Tibial nerve (tissue), 4 donors: ENCODE data around the gene PKP2. TPM values are rescaled to one million over a fixed set of nuclear protein-coding genes. Genes with fewer than 3 reads are reported as not detected.

ENCODE experiments used
- DNase-seq, 2 donors: peaks; one replicate each; pipeline ENCODE4 v3.0.0-alpha.2; 2019; ENCODE audit warnings: low spot score in 2 of 2
- H3K27ac ChIP-seq, 4 donors: fragments of 200-600 bp; sonication (generic) in 3 of 4; one replicate each; pipeline ENCODE4 v1.5.1; 2017 to 2019; ENCODE audit warnings: mild to moderate bottlenecking in 1 of 4
- H3K27me3 ChIP-seq, 2 donors: fragments of 200-600 bp; sonication (generic) in 1 of 2; one replicate each; pipeline versions ENCODE4 v1.5.1 to v1.6.0; 2017 to 2019
- H3K36me3 ChIP-seq, 3 donors: fragments of 200-600 bp; sonication (generic); one replicate each; pipeline ENCODE4 v1.5.1; 2018 to 2019
- H3K4me1 ChIP-seq, 4 donors: fragments of 200-600 bp; sonication (generic) in 3 of 4; one replicate each; pipeline ENCODE4 v1.5.1; 2017 to 2019
- H3K4me3 ChIP-seq, 4 donors: fragments of 200-600 bp; sonication (generic) in 3 of 4; one replicate each; pipeline ENCODE4 v1.5.1; 2017 to 2019; ENCODE audit warnings: mild to moderate bottlenecking in 1 of 4, moderate library complexity in 1 of 4
- H3K9me3 ChIP-seq, 4 donors: fragments of 200-600 bp; sonication (generic) in 3 of 4; one replicate each; pipeline ENCODE4 v1.5.1; 2017 to 2019
- EP300 ChIP-seq, 2 donors: sonication (generic); formaldehyde crosslinking; IDR thresholded peaks; one replicate each; pipeline ENCODE4 v1.6.1; 2017; ENCODE audit warnings: antibody characterized with exemption in 2 of 2, mild to moderate bottlenecking in 1 of 2
- POLR2A ChIP-seq, 2 donors: fragments of 450-650 bp; IDR thresholded peaks; one replicate each; pipeline ENCODE4 v1.6.1; 2017; ENCODE audit warnings: antibody characterized with exemption in 2 of 2, mild to moderate bottlenecking in 2 of 2, moderate library complexity in 2 of 2
- WGBS, 2 donors: methylation state at CpG; one replicate each; pipeline ENCODE4 v1.1.5; 2018; 5-methylcytosine and 5-hydroxymethylcytosine counted together
- total RNA-seq, 4 donors: library from RNA; depleted of rRNA; stranded (reverse); fragments of >200 nt; gene quantifications; one replicate each; pipeline ENCODE4 v1.1.0, GENCODE V29; 2016
- TF ChIP-seq, protein P1 (sequence below), 5 experiments: fragments of 200-600 bp in 3 of 5; fragments of 450-650 bp in 2 of 5; sonication (generic) in 3 of 5; IDR thresholded peaks; one replicate each; pipeline ENCODE4 v1.5.1; 2016 to 2019; ENCODE audit warnings: antibody characterized with exemption in 5 of 5, mild to moderate bottlenecking in 3 of 5, moderate library complexity in 2 of 5

PKP2 gene
- total RNA-seq, 4 donors from 2014 or later: 35.0 to 45.0 (median 42.5) TPM

DNA sequence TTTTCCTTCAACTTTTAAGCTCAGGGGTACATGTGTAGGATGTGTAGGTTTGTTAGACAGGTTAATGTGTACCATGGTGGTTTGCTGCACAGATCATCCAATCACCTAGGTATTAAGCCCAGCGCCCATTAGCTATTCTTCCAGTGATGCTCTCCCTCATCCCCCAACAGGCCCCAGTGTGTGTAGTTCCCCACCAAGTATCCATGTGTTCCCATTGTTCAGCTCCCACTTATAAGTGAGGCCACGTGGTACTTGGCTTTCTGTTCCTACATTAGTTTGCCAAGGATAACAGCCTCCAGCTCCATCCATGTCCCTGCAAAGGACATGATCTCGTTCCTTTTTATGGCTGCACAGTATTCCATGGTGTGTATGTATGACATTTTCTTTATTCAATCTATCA, 92.3 kb downstream of the PKP2 start:
- DNase-seq: no peak
- WGBS, 2 donors: 78 to 81% methylated on average over 3 of the region's 3 CpGs
- Histone ChIP-seq H3K4me1 (no peaks in the 10 kb centered on the region), H3K27ac (no peak overlapping the region), H3K36me3 (peaks cover 0 to 22% (median 0%) of the 10 kb centered on the region in 3 donors), H3K9me3 (peaks cover 0 to 4% (median 0%) of the 10 kb centered on the region in 4 donors), H3K4me3 (no peak overlapping the region), H3K27me3 (no peaks in the 10 kb centered on the region)
- TF ChIP-seq POLR2A (IDR thresholded peaks at IDR 0.05) (no peak), EP300 (IDR thresholded peaks at IDR 0.05) (no peak)
- TF ChIP-seq, protein P1, sequence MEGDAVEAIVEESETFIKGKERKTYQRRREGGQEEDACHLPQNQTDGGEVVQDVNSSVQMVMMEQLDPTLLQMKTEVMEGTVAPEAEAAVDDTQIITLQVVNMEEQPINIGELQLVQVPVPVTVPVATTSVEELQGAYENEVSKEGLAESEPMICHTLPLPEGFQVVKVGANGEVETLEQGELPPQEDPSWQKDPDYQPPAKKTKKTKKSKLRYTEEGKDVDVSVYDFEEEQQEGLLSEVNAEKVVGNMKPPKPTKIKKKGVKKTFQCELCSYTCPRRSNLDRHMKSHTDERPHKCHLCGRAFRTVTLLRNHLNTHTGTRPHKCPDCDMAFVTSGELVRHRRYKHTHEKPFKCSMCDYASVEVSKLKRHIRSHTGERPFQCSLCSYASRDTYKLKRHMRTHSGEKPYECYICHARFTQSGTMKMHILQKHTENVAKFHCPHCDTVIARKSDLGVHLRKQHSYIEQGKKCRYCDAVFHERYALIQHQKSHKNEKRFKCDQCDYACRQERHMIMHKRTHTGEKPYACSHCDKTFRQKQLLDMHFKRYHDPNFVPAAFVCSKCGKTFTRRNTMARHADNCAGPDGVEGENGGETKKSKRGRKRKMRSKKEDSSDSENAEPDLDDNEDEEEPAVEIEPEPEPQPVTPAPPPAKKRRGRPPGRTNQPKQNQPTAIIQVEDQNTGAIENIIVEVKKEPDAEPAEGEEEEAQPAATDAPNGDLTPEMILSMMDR (IDR thresholded peaks at IDR 0.05): no peak

DNA sequence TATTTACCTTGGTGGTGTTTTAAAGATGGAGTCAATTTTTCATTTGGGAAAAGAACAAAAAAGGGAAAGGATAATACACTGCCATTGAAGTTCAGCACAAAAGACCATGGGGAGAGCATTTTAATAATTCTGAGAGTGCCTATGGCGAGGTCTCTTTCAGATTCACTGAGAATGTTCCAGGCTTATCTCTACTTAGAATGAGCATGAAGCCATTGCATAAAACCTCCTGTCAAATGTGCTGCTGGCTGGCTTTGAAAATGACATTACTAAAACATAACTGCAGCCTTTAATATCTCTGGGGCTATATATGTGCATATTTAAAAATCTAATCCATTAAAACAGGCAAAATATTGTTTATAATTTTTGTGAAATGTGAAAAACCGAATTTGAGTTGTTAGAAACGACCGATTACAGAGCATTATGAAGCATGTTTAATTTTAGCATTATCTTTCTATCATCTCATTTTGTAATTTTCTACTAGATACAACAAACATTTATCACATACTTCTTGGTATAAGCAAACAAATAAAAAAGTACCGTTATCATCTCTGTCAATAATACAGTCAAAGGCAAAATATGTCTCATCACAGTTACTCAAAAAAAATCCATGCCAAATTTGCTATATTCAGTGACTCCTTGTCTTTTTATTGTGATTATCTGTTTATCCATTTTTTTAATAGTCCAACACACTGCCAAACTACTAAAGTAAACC, 95.2 kb downstream of the PKP2 start:
- H3K27me3 ChIP-seq: no peaks in the 10 kb centered on the region
- no peak for DNase-seq
- peaks cover 0 to 24% (median 0%) of the 10 kb centered on the region in 3 donors for H3K36me3 ChIP-seq
- WGBS, 2 donors: 78 to 87% methylated on average over 5 of the region's 5 CpGs
- no peak overlapping the region for H3K4me3 ChIP-seq
- no peaks in the 10 kb centered on the region for H3K4me1 ChIP-seq
- H3K9me3 ChIP-seq: peaks cover 0 to 7% (median 0%) of the 10 kb centered on the region in 4 donors
- TF ChIP-seq POLR2A (IDR thresholded peaks at IDR 0.05) (no peak), EP300 (IDR thresholded peaks at IDR 0.05) (no peak)
- TF ChIP-seq, protein P1 (IDR thresholded peaks at IDR 0.05): no peak
- no peak overlapping the region for H3K27ac ChIP-seq

DNA sequence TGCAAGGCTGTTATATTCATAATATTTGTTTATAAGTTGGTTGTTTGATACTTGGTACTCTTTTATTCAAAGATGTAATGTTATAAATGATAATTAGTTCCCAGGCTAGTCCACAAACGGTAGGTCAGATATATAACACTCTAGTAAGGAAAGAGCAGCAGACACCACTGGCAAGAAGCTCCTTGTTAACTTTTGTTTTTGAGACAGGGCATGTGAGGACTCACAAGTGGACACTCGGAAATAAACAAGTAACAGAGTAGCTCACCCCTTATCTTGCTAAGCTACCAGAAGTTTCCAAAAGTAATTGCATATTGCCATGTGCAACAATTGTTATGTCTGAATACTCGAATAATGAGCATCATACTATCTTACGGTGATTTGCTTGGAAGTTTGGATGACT, 102.3 kb downstream of the PKP2 start:
- no peak overlapping the region for H3K27ac ChIP-seq
- no peak for DNase-seq
- peaks cover 0 to 3% (median 0%) of the 10 kb centered on the region in 4 donors for H3K9me3 ChIP-seq
- H3K4me1 ChIP-seq: no peaks in the 10 kb centered on the region
- peaks cover 0 to 31% (median 0%) of the 10 kb centered on the region in 3 donors for H3K36me3 ChIP-seq
- no peak overlapping the region for H3K4me3 ChIP-seq
- H3K27me3 ChIP-seq: no peaks in the 10 kb centered on the region
- WGBS, 2 donors: 60 to 82% methylated on average over 4 of the region's 4 CpGs
- no peak for TF ChIP-seq POLR2A (IDR thresholded peaks at IDR 0.05)
- TF ChIP-seq, protein P1 (IDR thresholded peaks at IDR 0.05): no peak
- TF ChIP-seq EP300 (IDR thresholded peaks at IDR 0.05): no peak

DNA sequence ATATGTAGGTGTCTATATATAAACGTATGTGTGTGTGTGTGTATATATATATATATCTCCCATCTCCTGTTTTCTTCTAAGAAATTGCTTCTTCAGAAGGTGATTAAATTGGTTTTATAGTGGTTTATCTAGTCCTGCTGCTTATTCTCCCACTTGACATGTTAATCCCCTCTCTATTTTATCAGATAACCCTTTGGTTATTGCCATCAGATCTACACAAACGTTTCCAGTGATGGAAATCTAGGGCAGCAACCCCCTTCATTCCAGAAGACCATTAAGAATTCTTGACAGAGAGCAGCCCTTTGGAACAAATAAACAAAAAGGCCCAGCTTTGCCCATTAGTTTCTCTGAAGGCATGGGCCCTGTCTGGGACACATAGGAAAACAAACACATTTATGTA, 106.7 kb downstream of the PKP2 start:
- Histone ChIP-seq H3K4me1 (no peaks in the 10 kb centered on the region), H3K4me3 (no peak overlapping the region), H3K27me3 (no peaks in the 10 kb centered on the region), H3K36me3 (peaks cover 0 to 24% (median 0%) of the 10 kb centered on the region in 3 donors), H3K27ac (no peak overlapping the region), H3K9me3 (no peaks in the 10 kb centered on the region)
- 43 to 46% methylated on average over 2 of the region's 2 CpGs for WGBS, 2 donors
- TF ChIP-seq EP300 (IDR thresholded peaks at IDR 0.05): no peak
- TF ChIP-seq, protein P1 (IDR thresholded peaks at IDR 0.05): no peak
- no peak for TF ChIP-seq POLR2A (IDR thresholded peaks at IDR 0.05)
- no peak for DNase-seq

DNA sequence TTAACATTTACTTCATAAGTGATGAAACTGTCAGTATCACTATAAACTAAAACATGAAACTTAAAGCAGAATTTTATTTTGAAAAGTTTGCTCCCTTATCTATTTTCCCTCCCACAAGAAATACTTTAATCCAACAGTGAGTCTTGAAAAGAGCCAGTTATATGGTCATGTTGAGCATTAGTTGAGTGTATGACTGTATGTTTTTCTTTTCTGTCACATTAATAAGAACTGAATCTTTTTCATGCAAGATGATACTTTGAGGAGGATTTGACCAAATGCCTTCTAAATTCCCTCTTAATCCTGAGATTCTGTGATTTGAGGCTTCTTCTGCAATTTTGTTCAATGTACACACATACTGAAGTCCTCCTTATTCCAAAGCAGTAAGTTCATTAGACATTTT, 107.1 kb downstream of the PKP2 start:
- Histone ChIP-seq H3K27me3 (no peaks in the 10 kb centered on the region), H3K4me1 (no peaks in the 10 kb centered on the region), H3K4me3 (no peak overlapping the region), H3K27ac (no peak overlapping the region), H3K9me3 (no peaks in the 10 kb centered on the region), H3K36me3 (peaks cover 0 to 19% (median 0%) of the 10 kb centered on the region in 3 donors)
- no peak for DNase-seq
- TF ChIP-seq POLR2A (IDR thresholded peaks at IDR 0.05) (no peak), EP300 (IDR thresholded peaks at IDR 0.05) (no peak)
- TF ChIP-seq, protein P1 (IDR thresholded peaks at IDR 0.05): no peak
